Mesothelial cell of epicardium (in vitro differentiated cells): Measurements from ENCODE around the gene SH3BGRL2. TPM values are rescaled to one million over a fixed set of nuclear protein-coding genes. Genes with fewer than 3 reads are reported as not detected.

Experiments used
- DNase-seq, 2 experiments: peaks; one replicate each; pipeline ENCODE4 v3.0.0; 2021; ENCODE audit warnings: low spot score in 2 of 2; ENCODE audit not compliant: unreplicated experiment in 2 of 2
- H3K27ac Mint-ChIP-seq: 2 replicates; pipeline ENCODE4 v1.8.0; 2021; ENCODE audit warnings: mixed read lengths
- H3K27me3 Mint-ChIP-seq: 2 replicates; pipeline ENCODE4 v1.8.0; 2021; ENCODE audit warnings: low read depth, mixed read lengths
- H3K36me3 Mint-ChIP-seq: 2 replicates; pipeline ENCODE4 v1.8.0; 2021; ENCODE audit warnings: mixed read lengths
- H3K4me1 Mint-ChIP-seq: 2 replicates; pipeline ENCODE4 v1.8.0; 2021; ENCODE audit warnings: mixed read lengths
- H3K4me3 Mint-ChIP-seq: 2 replicates; pipeline ENCODE4 v1.8.0; 2021; ENCODE audit warnings: mild to moderate bottlenecking, moderate library complexity, mixed read lengths
- H3K9me3 Mint-ChIP-seq: 2 replicates; pipeline ENCODE4 v1.8.0; 2021; ENCODE audit warnings: mixed read lengths
- total RNA-seq: library from RNA; stranded (reverse); gene quantifications from 3 replicates; pipeline ENCODE4 v1.2.1, GENCODE V29; 2021
- TF ChIP-seq, protein P1 (sequence below): fragments of 200-600 bp; sonication (generic); IDR thresholded peaks from one replicate; pipeline ENCODE4 v1.5.0; 2021; ENCODE audit warnings: antibody characterized with exemption; ENCODE audit not compliant: unreplicated experiment

SH3BGRL2 gene
- total RNA-seq, 1 donor from 2014 or later: 26.1 TPM

DNA sequence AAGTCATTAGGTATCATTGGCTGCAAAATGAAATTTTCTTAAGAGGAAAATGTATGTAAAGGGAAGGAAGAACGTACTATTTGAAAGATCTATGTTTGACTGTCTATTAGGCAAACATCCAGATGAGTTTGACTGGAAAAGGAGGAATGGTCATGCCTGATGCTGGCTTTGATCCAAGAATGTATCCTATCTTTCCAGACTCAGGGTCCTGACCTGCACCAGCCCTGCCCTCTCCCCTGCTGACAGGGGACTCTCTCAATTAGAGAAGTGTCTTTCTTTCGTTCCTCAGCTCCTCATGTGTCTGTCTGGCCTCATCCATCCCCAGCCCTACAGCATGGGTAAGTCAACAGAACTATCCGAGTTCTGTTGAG, 21.9 kb upstream of the SH3BGRL2 start:
- peak overlapping the region; percentile 81 for H3K27ac Mint-ChIP-seq
- no peaks in the 10 kb centered on the region for H3K27me3 Mint-ChIP-seq
- DNase-seq: no peak
- TF ChIP-seq, protein P1, sequence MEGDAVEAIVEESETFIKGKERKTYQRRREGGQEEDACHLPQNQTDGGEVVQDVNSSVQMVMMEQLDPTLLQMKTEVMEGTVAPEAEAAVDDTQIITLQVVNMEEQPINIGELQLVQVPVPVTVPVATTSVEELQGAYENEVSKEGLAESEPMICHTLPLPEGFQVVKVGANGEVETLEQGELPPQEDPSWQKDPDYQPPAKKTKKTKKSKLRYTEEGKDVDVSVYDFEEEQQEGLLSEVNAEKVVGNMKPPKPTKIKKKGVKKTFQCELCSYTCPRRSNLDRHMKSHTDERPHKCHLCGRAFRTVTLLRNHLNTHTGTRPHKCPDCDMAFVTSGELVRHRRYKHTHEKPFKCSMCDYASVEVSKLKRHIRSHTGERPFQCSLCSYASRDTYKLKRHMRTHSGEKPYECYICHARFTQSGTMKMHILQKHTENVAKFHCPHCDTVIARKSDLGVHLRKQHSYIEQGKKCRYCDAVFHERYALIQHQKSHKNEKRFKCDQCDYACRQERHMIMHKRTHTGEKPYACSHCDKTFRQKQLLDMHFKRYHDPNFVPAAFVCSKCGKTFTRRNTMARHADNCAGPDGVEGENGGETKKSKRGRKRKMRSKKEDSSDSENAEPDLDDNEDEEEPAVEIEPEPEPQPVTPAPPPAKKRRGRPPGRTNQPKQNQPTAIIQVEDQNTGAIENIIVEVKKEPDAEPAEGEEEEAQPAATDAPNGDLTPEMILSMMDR: no peak
- no peaks in the 10 kb centered on the region for H3K9me3 Mint-ChIP-seq
- H3K4me3 Mint-ChIP-seq: no peak overlapping the region
- peaks cover 47% of the 10 kb centered on the region for H3K4me1 Mint-ChIP-seq
- H3K36me3 Mint-ChIP-seq: peaks cover 10% of the 10 kb centered on the region

DNA sequence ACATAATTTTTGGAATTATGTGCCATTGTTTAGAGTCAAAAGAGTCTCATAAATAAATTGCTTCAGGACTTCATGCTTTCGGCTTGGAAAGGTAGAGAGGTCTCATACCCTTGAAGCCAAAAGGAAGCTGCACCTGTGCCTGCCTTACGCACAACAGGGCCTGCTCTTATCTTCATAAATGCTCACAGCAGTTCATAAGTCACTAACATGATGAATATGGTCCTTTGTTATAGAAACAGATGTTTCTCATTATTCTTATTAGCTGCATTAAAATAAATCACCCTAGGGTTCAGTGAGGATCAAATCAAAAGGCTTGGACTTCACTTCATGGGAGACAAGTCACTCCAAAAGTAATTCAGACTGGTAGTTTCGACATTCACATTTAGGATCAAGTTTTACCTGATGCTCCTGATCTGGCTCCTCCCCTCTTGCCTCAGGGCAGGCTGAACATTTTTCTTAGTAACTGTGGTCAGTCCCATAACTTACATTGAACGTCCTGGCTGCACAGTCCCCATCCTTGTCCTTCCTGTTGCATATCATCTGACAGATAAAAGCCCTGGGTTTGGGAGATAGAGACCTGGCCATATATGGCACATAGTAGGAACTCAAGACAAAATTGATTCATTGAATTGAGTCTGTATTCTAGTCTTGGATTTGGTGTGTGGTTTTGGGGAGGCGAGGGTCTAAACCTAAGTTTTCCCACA, 20.7 kb upstream of the SH3BGRL2 start:
- H3K4me3 Mint-ChIP-seq: no peak overlapping the region
- no peak for DNase-seq
- no peaks in the 10 kb centered on the region for H3K27me3 Mint-ChIP-seq
- no peaks in the 10 kb centered on the region for H3K9me3 Mint-ChIP-seq
- H3K4me1 Mint-ChIP-seq: peaks cover 54% of the 10 kb centered on the region
- peak overlapping the region; percentile 95 for H3K27ac Mint-ChIP-seq
- TF ChIP-seq, protein P1: no peak
- H3K36me3 Mint-ChIP-seq: no peaks in the 10 kb centered on the region

DNA sequence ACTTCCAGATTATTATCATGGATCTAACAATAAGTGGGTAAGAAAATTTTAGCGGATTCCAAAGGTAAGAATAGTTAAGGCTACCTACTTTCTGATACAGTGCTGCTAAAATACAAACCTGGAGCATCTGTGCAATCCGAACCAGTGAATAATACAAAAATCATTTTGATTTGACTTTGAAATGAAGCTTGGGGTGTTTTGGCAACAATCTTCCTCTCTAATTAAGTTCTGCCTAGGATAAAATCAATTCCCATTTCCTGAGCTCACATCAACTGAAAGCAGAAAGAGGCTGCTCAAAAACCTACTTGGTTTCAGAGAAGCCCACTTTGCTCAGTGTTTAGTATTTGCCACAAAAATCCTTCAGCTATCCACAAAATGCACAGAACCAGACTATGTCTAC, 18.7 kb upstream of the SH3BGRL2 start:
- H3K4me3 Mint-ChIP-seq: no peak overlapping the region
- no peaks in the 10 kb centered on the region for H3K9me3 Mint-ChIP-seq
- DNase-seq: no peak
- peaks cover 49% of the 10 kb centered on the region for H3K4me1 Mint-ChIP-seq
- TF ChIP-seq, protein P1: no peak
- no peak overlapping the region for H3K27ac Mint-ChIP-seq
- H3K27me3 Mint-ChIP-seq: no peaks in the 10 kb centered on the region
- no peaks in the 10 kb centered on the region for H3K36me3 Mint-ChIP-seq

DNA sequence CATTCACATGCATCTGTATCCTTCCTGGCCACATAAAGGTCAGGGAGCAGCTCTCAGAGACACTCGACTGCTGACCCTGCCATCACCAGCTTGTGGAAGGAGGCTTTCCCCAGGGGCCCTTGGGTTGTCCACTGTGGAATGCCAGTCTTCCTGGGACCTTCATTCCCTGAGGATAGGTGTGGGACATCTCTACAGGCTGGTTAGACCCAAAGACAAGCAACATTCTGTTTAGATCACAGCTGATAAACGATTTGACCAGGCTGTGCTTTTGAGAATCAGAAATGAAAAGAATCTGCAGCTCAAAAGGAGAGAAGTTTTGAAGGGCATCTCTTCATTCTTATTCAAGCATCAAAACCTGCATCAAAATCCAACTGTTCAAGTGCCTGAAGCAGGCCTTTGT, 18.2 kb upstream of the SH3BGRL2 start:
- Mint-ChIP-seq H3K27me3 (no peaks in the 10 kb centered on the region), H3K9me3 (no peaks in the 10 kb centered on the region), H3K4me1 (peaks cover 49% of the 10 kb centered on the region), H3K4me3 (no peak overlapping the region), H3K36me3 (no peaks in the 10 kb centered on the region), H3K27ac (no peak overlapping the region)
- DNase-seq: no peak
- TF ChIP-seq, protein P1: no peak

DNA sequence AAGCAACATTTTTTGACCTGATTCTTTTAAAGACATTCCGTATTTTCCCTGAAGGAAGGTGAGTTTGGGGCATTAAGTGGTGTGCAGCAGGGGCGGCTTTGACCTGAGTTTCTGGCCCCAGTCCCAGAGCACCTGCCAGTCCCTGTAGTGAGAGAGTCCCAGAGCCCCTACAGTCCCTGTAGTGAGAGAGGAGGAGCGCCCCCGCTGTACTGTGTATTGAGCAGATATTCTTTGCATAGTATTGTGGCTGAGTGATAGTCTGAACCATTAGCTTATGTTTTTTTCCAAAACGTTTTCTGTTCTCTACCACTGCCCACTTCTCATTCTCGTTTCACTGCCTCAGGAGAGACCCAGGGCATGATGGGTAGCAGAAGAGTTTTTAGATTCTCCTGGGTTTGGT, 17.2 kb upstream of the SH3BGRL2 start:
- H3K27ac Mint-ChIP-seq: peak overlapping the region; percentile 76
- H3K9me3 Mint-ChIP-seq: no peaks in the 10 kb centered on the region
- peaks cover 39% of the 10 kb centered on the region for H3K4me1 Mint-ChIP-seq
- no peaks in the 10 kb centered on the region for H3K36me3 Mint-ChIP-seq
- no peaks in the 10 kb centered on the region for H3K27me3 Mint-ChIP-seq
- H3K4me3 Mint-ChIP-seq: no peak overlapping the region
- no peak for DNase-seq
- TF ChIP-seq, protein P1: no peak
